ENCODE data around the gene DNAJA1.

DNA sequence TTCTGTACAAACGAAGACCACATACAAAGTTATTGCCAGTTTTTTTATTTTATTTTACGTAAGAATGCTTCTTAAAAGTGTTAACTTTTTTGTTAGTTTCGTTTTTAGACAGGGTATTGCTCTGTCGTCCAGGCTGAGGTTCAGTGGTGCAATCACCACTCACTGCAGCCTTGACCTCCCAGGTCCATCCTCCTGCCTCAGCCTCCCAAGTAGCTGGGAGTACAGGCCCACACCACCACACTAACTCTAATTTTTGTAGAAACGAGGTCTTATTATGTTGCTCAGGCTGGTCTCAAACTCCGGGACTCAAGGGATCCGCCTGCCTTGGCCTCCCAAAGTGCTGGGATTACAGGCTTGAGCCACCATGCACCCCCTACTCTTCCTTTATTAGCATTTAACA, 2.3 kb upstream of the DNAJA1 start:
- TF ChIP-seq POLR2A (IDR thresholded peaks at IDR 0.05) = no peak
- TF ChIP-seq, protein P1, sequence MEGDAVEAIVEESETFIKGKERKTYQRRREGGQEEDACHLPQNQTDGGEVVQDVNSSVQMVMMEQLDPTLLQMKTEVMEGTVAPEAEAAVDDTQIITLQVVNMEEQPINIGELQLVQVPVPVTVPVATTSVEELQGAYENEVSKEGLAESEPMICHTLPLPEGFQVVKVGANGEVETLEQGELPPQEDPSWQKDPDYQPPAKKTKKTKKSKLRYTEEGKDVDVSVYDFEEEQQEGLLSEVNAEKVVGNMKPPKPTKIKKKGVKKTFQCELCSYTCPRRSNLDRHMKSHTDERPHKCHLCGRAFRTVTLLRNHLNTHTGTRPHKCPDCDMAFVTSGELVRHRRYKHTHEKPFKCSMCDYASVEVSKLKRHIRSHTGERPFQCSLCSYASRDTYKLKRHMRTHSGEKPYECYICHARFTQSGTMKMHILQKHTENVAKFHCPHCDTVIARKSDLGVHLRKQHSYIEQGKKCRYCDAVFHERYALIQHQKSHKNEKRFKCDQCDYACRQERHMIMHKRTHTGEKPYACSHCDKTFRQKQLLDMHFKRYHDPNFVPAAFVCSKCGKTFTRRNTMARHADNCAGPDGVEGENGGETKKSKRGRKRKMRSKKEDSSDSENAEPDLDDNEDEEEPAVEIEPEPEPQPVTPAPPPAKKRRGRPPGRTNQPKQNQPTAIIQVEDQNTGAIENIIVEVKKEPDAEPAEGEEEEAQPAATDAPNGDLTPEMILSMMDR (IDR thresholded peaks at IDR 0.05) = no peak
- TF ChIP-seq EP300 (IDR thresholded peaks at IDR 0.05) = no peak
- no peak for TF ChIP-seq POLR2AphosphoS5 (IDR thresholded peaks at IDR 0.05)

All from upper lobe of left lung (tissue), 4 donors.